HG03342 (cell line): ENCODE measurements around the gene SLC35A3.
"Not testable (repeated sequence)": the region's sequence is repeated elsewhere in the genome, so short reads cannot be mapped to it uniquely, and the experiment has no call there.

ENCODE experiments used
- ATAC-seq: cut with Tn5 transposase; IDR thresholded peaks from one replicate; pipeline ENCODE4 v1.9.1; 2021; ENCODE audit warnings: mild to moderate bottlenecking, moderate library complexity; ENCODE audit not compliant: unreplicated experiment

SLC35A3 gene

DNA sequence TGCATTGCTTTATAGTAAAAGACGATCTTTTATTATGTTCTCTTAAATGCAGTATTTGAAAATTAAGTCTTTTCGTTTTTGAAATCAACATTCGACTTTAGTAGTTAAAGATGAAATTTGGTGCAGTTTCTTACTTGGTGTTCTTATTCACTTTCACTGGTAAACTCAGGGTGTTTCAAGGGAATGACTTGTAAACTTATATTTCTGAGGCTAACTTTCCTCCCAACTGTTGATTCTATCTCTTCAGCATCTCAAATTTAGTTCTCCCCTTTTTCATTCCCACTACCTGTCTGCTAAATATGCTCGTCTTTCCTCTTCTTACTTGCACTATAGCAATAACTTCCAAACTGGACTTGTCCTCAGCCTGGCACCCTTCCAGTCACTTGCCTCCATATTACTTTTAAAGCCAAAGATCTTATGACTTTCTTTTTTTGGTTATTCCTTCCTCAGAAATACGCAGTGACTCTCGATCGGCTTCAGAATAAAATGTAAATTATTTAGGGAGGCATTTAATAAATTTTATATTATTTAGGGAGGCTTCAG, 988 bp downstream of the SLC35A3 start:
- ATAC-seq, result no peak

- not testable (repeated sequence) for ATAC-seq
Observed at GRCh38 chr1:99972066-99972465, 2.3 kb downstream of the SLC35A3 start.

DNA sequence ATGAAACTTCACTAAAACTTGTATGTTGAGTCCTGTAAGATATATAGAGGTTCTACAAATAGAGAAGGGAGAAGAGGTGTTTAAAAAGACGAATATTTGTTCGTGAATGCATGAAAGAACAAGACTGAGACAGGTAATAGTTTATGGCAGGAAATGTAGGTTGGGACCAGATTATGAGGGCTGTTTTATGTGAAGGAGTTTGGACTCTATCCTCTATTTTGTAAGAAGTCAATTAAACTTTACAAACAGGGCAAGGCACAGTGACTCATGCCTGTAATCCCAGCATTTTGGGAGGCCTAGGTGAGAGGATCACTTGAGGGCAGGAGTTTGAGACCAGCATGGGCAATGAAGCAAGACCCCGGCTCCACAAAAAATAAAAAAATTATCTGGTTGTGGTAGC, 5.7 kb downstream of the SLC35A3 start:
- no peak for ATAC-seq

DNA sequence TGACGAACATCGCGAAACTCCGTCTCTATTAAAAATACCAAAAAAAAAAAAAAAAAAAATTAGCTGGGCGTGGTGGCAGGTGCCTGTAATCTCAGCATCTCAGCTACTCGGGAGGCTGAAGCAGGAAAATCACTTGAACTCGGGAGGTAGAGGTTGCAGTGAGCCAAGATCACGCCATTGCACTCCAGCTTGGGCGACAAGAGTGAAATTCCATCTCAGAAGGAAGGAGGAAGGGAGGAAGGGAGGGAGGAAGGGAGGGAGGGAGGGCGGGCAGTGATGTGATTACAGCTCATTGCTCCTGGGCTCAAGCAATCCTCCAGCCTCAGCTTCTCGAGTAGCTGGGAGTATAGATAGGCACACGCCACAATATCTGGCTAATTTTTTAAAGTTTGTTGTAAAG, 7.5 kb downstream of the SLC35A3 start:
- not testable (repeated sequence) for ATAC-seq

- no peak for ATAC-seq
Observed at GRCh38 chr1:99978218-99978617, 8.4 kb downstream of the SLC35A3 start.

- ATAC-seq, result no peak
Observed at GRCh38 chr1:99979091-99979490, 9.3 kb downstream of the SLC35A3 start.

DNA sequence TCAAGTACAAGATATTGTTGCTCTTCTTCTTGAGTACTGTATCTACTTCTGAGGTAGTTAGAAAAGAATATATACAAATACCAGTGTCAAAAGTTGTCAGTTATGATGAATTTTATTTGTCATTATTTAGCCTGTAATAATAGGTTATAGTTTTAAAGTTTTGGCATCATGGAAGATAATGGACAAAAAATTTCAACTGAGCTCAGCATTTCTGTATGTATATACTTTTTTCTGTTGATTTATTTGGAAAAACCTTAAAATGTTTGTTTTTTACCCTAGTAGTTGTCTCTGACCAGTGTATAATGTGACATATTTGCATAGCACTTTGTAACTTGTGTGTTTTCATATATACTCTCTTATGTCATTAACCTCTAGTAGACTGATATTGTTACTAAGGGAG, 11.1 kb downstream of the SLC35A3 start:
- ATAC-seq, result no peak

DNA sequence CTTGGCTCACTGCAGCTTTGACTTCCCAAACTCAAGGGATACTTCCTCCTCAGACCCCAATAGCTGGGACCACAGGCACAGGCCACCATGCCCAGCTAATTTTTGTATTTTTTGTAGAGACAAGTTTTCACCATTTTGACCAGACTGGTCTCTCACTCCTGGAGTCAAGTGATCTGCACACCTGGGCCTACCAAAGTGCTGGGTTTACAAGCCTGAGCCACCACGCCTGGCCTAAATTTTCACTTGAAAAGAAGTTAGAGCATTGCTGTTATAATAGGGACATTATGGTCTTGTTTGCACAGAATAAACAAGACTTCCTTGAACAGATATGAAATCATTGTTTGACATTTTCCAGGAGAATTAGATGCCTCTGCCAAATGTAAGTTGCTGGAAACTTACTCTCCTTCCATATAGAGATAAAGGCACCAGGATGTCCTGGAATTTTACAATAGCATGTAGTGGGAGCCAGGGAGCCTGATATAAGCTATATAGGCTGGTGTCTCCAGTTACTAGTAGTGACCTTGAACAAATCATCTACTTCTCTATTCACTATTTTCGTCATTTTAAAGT, 16.9 kb downstream of the SLC35A3 start:
- ATAC-seq, result no peak

GRCh38 chr1:99988210-99988765, 18.5 kb downstream of the SLC35A3 start:
- no peak for ATAC-seq

- no peak for ATAC-seq
Observed at GRCh38 chr1:99992044-99992722, 22.4 kb downstream of the SLC35A3 start.

DNA sequence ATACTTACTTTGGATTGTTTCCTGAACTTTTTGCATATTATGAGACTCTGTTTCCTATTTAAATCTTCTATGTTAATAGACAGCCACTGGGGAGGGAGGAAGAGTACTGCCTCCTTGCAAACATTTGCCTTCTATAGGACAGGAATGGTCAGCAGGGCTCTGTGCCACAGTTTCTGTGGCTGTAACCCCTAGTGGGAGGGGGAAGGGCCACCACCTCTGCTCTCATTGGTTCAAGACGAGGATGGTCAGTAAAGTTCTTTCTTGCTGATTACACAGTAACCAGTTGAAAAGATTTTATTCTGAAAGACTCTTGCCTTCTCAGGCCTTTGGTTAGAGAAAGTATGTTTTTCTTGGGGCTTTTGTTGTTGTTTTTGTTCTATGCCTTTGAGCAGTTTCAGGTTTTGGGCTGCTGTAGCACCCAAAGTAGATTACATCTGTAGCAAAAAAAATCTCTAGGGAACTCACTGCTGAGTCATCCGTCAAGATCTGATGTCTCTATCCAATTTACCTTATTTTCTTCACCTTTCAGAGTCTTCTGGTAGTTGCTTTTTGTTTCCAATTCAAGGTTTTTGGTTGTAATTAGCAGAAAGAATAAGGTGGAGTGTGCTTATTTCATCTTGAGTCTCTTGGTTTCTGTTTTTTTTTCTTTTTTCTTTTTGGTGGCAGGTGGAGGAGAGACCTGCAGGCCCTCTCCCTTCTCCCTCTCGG, 23.1 kb downstream of the SLC35A3 start:
- ATAC-seq, result no peak

DNA sequence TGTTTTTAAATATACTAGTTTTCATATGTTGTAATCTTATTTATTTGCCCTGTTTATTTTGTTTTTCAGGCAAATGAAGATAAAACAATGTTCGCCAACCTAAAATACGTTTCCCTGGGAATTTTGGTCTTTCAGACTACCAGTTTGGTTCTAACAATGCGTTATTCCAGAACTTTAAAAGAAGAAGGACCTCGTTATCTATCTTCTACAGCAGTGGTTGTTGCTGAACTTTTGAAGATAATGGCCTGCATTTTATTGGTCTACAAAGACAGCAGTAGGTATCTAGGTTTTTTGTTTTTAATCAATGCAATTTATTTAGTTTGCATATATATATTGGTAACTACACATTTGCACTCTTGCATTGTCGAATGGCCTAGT, 23.7 kb downstream of the SLC35A3 start:
- ATAC-seq, result no peak

- no peak for ATAC-seq
Observed at GRCh38 chr1:99994496-99994895, 24.7 kb downstream of the SLC35A3 start.

DNA sequence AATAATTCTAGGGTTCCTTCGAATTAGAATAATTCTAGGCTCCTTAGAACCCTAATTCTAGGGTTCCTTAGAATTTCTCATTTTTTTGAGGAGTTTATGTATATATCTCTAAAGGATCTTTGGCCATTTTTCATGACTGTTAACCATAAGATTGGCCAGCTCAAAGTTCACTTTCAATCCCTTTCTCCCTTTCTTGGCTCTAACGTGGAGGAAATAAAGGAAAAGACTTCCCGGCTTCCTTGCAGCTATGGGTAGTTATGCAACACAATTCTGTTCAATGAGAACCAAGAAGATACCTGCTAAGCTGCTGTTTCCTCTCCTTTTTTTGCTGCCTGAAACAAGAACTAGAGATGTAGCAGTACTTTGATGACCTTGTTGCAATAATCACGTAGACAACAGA, 27.2 kb downstream of the SLC35A3 start:
- no peak for ATAC-seq

GRCh38 chr1:100001462-100001861, 31.7 kb downstream of the SLC35A3 start:
- ATAC-seq, result no peak

DNA sequence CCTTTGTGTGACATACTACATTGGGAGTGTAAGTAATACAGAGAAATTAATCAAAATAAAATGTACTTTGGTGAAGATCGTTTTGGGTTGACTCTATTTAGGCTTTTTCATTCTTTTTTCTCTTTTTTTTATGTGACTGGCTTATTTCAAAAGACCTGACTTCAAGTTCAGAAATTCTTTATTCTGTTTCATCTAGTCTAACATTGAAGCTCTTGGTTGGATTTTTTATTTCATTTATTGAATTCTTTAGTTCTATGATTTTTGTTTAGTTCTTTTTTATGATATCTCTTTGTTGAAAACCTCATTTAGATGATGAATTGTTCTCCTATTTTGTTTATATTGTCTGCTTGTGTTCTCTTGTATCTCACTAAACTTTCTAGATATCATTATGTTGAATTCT, 35.6 kb downstream of the SLC35A3 start:
- no peak for ATAC-seq

DNA sequence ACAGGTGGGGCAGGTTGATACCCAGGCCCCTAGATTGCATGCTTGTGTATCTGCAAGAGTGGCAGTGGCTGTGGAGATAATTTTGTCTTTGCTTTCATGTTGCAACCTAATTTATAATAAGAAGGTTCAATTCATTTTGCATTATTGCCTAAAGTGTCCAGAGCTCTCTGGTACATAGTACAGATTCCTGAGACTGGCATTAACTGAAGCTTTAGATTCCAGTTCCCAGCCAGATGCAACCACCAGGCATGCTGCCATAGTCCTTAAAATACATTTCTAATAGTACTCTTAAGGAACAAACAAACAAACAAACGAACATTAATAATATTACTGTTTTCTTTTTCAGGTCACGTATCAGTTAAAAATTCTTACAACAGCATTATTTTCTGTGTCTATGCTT, 36.9 kb downstream of the SLC35A3 start:
- no peak for ATAC-seq

GRCh38 chr1:100009458-100009857, 39.7 kb downstream of the SLC35A3 start:
- no peak for ATAC-seq

GRCh38 chr1:100010804-100011203, 41.0 kb downstream of the SLC35A3 start:
- ATAC-seq, result no peak

DNA sequence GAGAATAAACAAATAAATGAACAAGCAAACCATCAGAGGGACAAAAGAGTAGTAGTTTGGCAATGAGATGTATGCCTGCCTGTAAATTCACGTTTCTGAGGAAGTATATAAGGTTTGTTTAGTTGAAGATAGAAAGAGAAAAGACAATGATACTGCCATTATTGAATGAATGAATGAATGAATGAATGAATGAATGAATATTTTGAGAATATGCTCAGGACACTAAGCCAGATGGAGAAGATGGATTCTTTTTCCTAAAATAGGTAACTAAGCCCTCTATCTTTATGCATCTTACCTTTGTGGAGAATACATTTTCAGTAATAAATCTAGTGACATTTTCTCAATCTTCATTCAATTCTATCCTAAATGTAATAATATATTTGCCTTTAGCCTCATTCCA, 49.4 kb downstream of the SLC35A3 start:
- ATAC-seq, result no peak

GRCh38 chr1:100023482-100023881, 53.7 kb downstream of the SLC35A3 start:
- ATAC-seq, result no peak

DNA sequence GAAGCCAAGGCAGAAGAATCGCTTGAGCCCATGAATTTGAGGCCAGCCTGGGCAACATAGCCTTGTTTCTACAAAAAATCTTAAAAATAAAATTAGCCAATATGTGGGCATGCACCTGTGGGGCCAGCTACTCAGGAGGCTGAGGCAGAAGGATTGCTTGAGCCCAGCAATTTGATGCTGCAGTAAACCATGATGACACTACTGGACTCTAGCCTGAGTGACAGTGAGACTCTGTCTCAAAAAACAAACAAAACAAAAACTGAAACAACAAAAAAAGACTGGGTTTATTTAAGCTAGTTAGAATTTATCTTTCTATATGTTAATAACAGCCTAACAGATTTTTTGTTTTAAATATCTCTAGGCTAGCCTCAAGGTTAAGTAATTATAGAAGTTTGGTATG, 57.4 kb downstream of the SLC35A3 start:
- ATAC-seq, result no peak
